ENCODE results near the gene TRAF3IP3. TPM values are rescaled to one million over a fixed set of nuclear protein-coding genes. Genes with fewer than 3 reads are reported as not detected.

Gene TRAF3IP3
- total RNA-seq, 2 donors from 2014 or later: 2.3 to 4.4 TPM

DNA sequence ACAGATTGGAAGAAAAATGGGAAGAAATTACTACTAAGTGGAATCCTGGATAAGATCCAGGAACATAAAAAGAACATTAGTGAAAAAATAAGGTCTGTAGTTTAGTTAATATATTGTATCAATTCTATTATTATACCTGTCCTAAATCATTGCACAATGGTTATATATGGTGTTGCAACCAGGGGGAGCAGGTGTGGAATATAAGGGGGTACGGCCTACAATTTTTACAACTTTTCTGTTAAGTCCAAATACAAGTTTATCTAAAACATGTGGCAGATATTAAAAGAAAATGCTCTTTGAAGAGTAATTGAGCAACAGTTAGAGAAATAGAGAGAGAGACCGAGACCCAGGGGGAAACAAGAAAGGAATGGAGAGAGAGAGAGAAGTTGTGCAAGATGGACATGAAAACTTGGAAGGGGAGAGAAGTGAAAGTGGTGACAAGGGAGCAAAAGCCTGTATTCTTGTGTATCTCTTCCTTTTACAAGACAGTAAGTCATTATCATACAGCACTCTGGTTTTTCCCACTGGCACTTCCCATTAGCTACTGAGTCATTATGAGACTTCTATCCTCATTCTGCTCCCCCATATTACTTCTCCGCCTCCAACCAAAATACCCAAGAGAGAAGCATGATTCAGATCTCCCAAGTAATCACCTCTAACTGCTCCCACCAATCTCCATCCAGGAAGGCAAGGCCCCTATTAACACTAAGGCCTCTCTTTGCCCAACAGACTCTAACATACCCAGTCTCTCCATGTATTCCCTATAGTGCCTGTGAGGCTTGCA, 22.3 kb upstream of the TRAF3IP3 start:
- intact Hi-C loops (cut with DNase I, micrococcal nuclease): no loop called here
- DNase-seq (no peak), ATAC-seq (no peak)

DNA sequence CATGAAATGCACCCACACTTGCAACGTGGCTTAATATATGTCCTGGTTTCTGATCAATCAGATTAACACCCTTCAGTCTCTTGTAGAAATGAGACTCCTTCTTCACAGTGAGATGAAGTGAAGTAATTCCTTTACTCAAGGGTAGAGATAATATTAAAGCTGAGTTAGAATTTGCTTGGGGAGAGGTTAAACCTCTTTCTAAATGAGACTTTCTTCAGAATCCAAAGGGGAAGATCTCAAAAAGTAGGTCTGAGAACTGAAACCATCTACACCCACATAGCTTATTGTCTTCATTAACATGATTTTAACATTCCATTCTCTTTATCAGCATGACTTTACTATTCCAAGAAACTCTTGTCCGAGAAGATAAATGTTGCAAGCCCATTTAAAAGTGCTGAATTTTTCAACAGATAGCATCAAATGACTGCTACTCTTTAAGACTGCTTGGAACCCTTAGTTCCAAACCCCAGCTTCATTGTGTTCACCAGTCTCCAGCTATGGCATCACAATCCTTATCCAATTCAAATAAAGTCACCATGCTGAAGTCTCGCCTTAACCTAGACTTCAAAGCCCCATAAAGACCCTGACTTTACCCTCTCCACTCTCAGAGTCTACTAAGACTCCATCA, 19.2 kb upstream of the TRAF3IP3 start:
- DNase-seq (no peak), ATAC-seq (no peak)
- intact Hi-C loops (cut with DNase I, micrococcal nuclease): no loop called here

DNA sequence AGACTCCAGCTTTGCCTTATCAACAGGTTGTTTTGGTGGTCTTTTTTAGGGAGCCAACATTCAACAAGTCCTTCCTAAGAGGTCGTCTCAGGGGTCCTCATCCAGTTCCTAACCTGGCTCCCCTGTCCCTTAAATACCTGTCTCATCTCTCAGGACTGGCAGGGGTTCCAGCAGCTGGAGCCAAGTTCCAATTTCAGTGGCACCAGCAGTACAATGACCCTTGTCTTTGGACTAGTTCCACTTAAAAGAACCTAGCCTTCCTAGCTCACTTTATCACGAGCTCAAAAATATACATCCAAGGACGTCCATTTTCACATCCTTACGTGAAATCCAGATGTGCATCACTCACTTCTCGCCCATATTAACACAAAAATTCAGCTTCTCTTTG, 18.7 kb upstream of the TRAF3IP3 start:
- intact Hi-C loops (cut with DNase I, micrococcal nuclease): no loop called here
- ATAC-seq (no peak), DNase-seq (no peak)

DNA sequence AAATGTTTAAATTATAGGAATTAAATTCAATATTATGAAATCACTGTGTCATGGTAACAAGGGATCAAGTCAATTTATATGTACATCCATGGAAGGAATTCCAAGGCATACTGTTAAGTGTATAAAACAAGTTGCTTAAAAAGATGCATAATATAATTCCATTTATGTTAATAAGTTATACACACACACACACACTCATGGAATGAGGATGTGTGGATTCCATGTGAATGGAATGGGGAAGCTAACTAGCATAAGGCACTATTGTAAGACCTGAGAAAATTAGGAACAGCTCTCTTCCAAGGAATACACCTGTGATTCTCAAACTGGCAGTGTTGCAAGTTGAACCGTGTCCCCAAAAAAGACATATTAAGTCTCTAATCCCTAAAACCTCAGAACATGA, 17.6 kb upstream of the TRAF3IP3 start:
- ATAC-seq (no peak), DNase-seq (no peak)
- intact Hi-C loops (cut with DNase I, micrococcal nuclease): no loop called here

DNA sequence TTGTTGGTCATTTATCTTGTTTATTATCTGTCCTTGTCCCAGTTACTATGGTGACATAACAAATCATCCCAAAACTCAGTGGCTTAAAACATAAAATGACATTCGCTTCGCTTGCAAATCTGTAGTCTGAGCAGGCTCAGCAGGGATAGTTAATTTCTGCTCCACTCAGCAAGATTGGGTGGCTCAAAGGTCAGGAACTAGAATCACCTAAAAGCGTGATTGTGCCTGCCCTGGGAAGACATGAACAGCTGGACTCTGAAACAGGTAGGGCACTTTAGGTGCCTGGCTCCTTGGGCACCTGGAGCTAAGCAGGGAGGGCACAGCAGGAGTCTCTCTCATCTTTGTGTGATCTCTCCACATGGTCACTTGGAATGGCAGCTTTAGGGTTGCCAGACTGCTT, 14.7 kb upstream of the TRAF3IP3 start:
- no peak for DNase-seq
- intact Hi-C loops (cut with DNase I, micrococcal nuclease): no loop called here

DNA sequence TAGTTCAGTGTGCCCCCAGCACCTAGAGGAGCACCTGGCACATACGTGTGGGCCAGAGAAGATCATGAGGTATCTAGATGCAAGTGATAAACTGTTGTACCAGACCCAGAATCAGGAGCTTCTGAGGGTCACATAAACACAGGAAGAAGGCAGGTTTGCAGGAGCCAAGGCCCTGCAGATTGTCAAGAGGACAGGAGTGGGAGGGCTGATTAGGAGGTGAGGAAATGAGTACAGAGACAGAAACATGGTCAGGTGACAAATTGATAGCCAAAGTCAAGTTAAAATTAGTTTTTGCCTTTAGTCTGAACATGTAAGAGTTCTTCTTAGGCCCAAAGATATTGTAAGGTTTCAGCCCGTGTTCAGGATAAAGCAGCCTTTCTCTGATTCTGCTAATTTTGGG, 14.0 kb upstream of the TRAF3IP3 start:
- ATAC-seq: no peak
- DNase-seq: no peak
- intact Hi-C loops (cut with DNase I, micrococcal nuclease): no loop called here

More for the DNA sequence above, 14.7 kb upstream of the TRAF3IP3 start:
- no peak for ATAC-seq

DNA sequence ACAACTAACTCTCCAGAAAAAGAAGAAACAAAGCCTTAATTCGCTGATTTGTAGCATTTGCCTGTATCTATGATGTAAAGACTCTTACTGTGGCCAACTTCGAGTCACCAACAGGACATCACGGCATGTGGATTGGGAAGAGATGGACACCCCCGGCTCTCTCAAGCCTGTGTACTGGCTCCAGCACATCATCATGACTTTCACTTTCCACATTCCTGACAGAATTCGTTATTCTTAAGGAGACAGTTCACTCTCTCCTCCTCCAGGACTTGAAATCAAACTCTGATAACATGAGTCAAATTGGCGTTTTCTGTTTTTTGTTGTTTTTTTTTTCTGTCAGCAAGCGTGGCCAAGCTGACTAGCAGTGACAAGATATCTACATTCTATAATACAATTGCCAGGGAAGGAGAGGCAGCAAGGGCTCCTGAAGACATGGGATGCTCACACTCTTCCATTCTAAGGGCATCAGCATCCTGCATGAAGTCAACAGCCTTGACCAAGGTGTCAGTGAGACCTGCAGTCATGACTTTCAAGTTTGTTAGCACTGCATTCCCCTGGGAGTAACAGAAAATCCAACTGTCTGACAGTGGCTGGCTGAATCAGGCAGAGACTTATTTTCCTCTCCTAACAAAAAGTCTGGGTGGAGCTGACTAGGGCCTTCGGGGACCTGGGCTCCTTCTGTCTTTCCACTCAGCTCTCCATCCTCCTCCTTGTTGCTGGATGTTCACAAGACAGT, 13.3 kb upstream of the TRAF3IP3 start:
- DNase-seq (no peak), ATAC-seq (no peak)
- intact Hi-C loops (cut with DNase I, micrococcal nuclease): no loop called here

DNA sequence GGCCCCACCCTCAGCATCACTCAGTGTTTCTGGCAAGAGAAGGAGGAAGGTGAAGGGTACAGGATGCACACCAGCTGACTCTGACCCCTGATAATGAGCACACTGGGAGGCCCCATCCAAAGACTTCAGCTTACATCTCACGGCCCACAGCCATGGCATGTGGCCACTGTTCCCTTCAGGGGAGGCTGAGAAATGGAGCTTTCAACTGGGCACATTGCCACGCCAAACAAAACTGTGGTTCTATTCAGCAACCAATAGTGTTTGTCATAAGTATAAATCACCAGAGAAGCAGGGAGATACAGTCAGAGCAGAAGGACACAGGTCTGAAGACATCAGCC, 12.7 kb upstream of the TRAF3IP3 start:
- DNase-seq (no peak), ATAC-seq (no peak)
- intact Hi-C loops (cut with DNase I, micrococcal nuclease): no loop called here

DNA sequence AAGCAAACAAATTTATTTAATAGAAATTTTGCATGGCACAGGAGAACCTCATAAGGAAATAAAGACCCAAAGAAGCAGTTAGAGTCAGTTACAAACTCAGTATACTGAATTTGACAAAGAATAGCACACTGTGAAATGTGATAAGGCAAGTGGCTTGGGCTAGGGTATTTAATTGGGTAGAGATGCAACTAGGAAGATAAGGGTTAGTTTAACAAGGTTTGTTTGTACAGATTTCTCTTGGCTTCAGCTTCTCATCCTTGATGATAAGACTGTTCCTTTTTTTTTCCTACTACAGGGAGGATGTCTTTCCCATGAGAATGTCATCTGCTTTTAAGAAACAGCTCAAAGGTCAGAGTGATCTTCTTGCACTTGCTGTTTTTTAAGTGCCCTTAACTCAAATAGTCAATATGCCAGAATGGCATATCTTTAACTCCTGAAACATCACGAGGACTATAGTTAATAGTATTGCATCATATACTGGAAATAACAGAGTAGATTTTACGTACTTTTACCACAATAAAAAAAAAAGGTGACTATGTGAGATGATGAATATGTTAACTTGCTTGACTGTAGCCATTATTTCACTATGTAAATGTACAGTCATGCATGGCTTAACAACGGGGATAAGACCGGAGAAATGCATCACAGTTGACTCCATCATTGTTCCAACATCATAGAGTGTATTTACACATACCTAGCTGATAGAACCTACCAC, 9.2 kb upstream of the TRAF3IP3 start:
- ATAC-seq: no peak
- intact Hi-C loops (cut with DNase I, micrococcal nuclease): no loop called here
- DNase-seq: no peak

DNA sequence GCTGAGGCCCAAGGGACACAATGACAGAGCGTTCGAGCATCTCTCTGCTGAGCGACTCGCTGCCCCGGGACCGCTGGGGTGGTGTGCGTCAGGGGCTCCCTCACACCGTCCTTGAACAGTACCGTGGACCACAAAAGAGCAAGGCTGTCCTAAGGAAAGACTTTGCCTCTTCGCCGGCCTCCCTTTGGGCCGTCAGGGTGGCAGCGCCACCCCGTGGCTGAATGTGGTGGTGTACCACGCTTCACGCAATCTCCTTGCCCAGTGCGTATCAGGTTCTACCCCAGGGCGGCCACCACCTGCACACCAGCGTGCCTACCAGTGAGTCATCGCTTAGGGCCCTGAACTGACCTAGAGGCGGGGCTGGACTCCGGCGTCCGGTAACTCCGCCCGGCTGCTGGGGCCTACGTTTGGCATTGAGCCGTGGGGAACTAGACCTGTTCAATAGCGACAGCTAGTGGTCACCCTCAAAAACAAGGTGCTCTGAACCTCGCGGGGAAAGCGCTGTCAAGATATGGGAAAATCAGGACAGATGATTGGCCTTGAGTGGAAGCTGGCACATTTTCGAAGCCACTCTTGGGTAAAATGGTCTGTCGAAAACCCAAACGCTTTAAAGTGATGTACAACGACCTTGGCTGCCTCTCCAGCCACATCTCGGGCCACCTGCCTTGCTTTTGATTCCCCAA, 8.1 kb upstream of the TRAF3IP3 start:
- peak; percentile 93 to 97 for DNase-seq
- intact Hi-C loops (cut with DNase I, micrococcal nuclease): no loop called here
- ATAC-seq: peak; percentile 100

DNA sequence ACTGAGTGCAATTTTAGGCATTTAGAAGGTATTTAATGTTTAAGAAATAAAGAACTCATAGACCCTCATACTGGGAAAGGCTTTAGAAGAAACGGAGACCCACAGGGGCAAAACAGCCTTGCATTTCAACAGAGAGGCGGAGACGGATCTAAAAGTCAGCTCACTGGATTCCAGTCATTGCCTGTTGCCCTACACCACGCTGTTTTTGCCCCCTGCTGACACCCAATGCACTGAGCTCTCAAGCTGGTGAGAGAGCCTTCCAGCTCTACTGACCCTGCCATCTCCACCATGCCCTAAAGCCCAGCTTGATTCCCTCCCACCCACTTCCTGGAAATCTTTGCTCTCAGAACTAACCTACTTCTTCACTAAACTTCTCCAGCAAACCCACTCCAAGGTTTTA, 7.2 kb upstream of the TRAF3IP3 start:
- no peak for ATAC-seq
- DNase-seq: no peak
- intact Hi-C loops (cut with DNase I, micrococcal nuclease): no loop called here

DNA sequence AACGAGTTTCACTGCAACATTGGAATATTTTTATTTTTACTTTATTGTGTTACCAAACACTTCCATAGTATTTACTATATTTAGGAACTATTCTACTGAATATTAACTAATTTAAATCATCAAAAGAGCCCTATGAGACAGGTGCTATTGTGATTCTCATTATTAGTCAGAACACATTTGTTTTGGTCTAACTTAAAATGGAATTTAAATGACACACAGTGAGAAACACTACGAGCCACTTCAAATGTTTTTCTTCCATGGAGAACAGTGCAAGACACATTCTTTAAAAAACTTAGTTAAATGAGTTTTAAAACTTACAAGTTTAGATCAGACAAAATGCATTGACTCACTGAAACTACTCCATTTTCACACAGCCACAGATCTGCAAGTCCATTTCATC, 6.6 kb upstream of the TRAF3IP3 start:
- intact Hi-C loops (cut with DNase I, micrococcal nuclease): no loop called here
- DNase-seq (no peak), ATAC-seq (no peak)

DNA sequence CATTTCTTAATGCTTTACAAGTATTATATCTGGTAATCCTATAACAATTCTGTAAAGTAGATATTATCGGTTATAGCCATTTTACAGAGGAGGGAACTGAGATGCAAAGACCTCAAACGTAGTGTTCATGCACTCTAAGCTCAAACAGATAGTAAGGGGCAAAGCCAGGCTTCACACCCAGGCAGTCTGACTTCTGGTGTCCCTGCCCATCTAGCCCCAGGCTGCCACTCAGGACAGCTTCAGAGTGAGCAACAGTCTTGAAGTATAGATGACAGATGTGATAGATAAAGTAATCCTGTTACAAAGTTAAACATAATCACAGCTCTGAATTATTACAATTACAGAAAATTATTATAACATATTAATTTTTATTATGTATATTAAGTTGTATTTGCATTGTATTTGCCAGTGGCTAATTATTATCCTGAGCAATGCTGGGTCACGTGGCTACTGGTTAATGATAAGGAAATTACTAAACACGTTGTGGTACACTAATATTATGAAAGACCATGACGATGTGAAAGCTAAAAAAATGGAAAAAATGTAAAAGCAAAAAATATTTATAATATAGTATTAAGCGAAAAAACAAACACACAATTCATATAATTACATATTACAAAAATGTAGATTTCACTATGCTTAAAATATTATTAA, 6.1 kb upstream of the TRAF3IP3 start:
- DNase-seq (no peak), ATAC-seq (no peak)
- intact Hi-C loops (cut with DNase I, micrococcal nuclease): loop anchor here in 1 of 2 donors (10.0 kb wide), 1 partner anchor 175 kb away; no protein-coding TSS in a partner anchor

DNA sequence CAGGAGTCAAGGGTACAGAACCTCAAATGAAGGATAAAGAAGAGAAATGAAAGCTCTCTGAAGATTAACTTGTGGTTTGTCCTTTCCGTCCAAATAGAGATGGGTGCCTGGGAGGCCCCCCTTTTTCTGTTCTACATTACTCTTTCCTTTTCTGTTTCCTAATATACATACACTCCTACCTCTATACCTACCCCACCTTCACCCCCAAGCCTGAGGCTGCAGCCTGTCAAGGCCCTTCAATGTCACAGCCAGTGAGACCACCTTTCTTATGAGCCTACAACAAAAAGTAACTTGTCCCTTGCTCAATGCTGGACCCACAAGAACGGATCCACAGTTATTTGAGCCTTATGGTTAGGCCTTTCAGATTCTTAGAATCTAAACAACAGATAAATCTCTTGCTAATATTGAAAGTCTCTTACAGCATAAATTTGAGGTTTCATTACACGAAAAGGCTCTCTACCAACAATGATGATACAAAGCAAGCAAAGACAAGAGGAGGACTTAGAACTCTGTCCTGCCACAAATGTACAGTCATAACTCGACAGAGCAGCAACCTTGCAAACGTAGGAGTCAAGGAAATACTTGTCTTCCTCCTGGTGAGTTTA, 4.1 kb upstream of the TRAF3IP3 start:
- intact Hi-C loops (cut with DNase I, micrococcal nuclease): loop anchor here in 1 of 2 donors (10.0 kb wide), 1 partner anchor 177 kb away; no protein-coding TSS in a partner anchor
- DNase-seq (no peak), ATAC-seq (no peak)

DNA sequence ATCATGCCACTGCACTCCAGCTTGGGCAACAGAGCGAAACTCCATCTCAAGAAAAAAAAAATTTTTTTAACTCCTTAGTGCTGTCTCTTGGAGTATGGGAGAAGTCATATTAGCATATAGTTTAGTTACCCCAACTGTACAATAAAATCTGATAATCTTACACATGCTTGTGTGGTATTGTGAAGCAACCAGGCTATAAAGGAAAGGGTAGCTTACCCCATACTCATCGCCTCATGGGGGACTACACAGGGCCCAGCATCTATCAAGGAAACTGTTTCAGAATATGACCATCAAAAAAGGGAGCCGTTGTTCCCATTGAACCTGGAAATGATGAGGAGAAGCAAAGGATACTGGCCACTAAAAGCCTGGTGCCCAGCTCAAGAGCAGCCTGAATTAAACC, 3.0 kb upstream of the TRAF3IP3 start:
- intact Hi-C loops (cut with DNase I, micrococcal nuclease): loop anchor here in 1 of 2 donors (10.0 kb wide), 1 partner anchor 178 kb away; no protein-coding TSS in a partner anchor
- DNase-seq (no peak), ATAC-seq (no peak)

DNA sequence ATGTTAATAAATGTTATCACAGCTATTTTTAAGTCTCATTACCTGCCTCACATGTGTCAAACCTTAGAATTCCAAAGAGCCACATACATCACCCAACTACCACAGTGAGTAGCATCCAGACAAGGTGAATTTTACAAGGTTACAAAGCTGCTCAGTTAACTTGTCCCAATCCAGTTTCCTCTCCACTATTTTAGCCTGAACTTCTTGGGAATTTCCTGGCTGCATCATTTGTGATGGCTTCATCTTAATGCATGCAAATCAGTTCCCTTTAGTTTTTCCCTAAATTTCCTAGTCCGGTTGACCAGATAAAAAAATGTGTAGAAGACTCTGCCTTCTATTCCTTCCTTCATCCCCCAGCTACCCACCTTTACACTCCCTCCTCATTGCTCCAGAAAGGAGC, 597 bp upstream of the TRAF3IP3 start:
- DNase-seq (no peak), ATAC-seq (no peak)
- intact Hi-C loops (cut with DNase I, micrococcal nuclease): loop anchor here in 1 of 2 donors (10.0 kb wide), 1 partner anchor 180 kb away; no protein-coding TSS in a partner anchor

DNA sequence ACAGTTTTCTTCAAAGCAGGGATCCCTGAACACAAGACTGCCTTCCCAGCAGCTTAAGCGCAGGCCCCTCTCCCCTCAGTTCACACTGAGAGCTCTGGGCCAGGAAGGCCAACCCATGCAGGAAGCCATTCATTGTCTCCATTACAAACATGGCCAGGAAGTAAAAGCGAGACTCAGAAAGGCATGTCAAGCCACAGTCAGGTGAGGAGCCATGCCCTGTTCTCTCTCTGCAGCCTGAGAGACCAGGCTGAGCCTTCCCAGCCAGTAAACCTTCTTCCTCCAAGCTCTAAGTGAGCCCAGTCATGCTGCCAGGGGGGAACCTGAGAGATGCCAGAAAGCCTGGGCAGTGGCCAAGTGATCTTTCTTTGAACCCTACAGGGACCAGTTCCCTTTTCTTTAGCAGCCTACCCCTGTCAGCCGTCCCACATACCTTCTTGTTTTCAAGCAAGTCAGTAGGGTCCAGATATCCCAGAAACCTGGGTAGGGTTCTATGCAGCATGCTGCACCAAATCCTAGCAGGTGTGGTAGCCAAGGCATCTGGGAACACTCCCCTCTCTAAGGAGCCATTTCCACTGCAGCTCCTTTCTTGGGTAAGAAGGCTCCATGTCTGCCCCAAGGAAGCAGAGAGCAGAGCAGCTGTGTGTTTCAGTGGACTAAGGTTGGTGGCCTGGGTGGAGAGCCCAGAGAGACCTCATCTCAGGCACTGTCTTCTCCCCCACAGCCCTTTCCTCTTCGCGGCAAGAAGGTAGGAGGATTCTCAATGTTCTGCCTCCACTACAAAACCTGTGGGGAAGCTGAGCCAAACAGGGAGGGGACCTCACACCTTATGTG, 977 bp downstream of the TRAF3IP3 start:
- ATAC-seq (no peak), DNase-seq (peak in 1 of 2 donors; percentile 37)
- intact Hi-C loops (cut with DNase I, micrococcal nuclease): loop anchor here in 1 of 2 donors (10.0 kb wide), 1 partner anchor 182 kb away; no protein-coding TSS in a partner anchor
